Heart left ventricle (tissue), 16 donors: ENCODE measurements around the gene GYG2. TPM values are rescaled to one million over a fixed set of nuclear protein-coding genes. Genes with fewer than 3 reads are reported as not detected.
A peak's percentile ranks its signal among the peaks of the same experiment; 100 is the strongest.
"Not testable (repeated sequence)": the region's sequence is repeated elsewhere in the genome, so short reads cannot be mapped to it uniquely, and the experiment has no call there.

Source experiments
- ATAC-seq, 4 donors: fragments of 200-7000 bp; cut with Tn5 transposase; one replicate each; pipeline ENCODE4 v1.9.1; 2020 to 2022; ENCODE audit warnings: moderate library complexity in 4 of 4, mild to moderate bottlenecking in 3 of 4, moderate number of reproducible peaks in 1 of 4
- DNase-seq, 5 donors: peaks; one replicate each; pipeline ENCODE4 v3.0.0-alpha.2; 2020
- H3K27ac ChIP-seq, 12 donors: fragments of 200-600 bp; sonication (generic) in 4 of 12; one replicate each; pipeline versions ENCODE4 v1.5.0 to v1.8.0; 2016 to 2022; ENCODE audit warnings: mild to moderate bottlenecking in 2 of 12
- H3K27me3 ChIP-seq, 9 donors: fragments of 200-600 bp; sonication (generic) in 2 of 9; one replicate each; pipeline versions ENCODE4 v1.5.1 to v1.8.0; 2016 to 2022; ENCODE audit warnings: mild to moderate bottlenecking in 3 of 9
- H3K36me3 ChIP-seq, 9 donors: fragments of 200-600 bp; sonication (generic) in 2 of 9; one replicate each; pipeline versions ENCODE4 v1.5.0 to v1.8.0; 2018 to 2022; ENCODE audit warnings: mild to moderate bottlenecking in 2 of 9
- H3K4me1 ChIP-seq, 12 donors: fragments of 200-600 bp; sonication (generic) in 4 of 12; one replicate each; pipeline versions ENCODE4 v1.5.0 to v1.8.0; 2016 to 2022; ENCODE audit warnings: mild to moderate bottlenecking in 3 of 12
- H3K4me3 ChIP-seq, 12 donors: fragments of 200-600 bp; sonication (generic) in 4 of 12; one replicate each; pipeline versions ENCODE4 v1.5.0 to v1.8.0; 2017 to 2022; ENCODE audit warnings: mild to moderate bottlenecking in 9 of 12, moderate library complexity in 4 of 12
- H3K9me3 ChIP-seq, 12 donors: fragments of 200-600 bp; sonication (generic) in 4 of 12; one replicate each; pipeline versions ENCODE4 v1.5.0 to v1.8.0; 2016 to 2022; ENCODE audit warnings: mild to moderate bottlenecking in 1 of 12
- CTCF ChIP-seq, 12 donors: fragments of 200-600 bp; sonication (generic) in 4 of 12; IDR thresholded peaks; one replicate each; pipeline versions ENCODE4 v1.5.0 to v1.8.0; 2018 to 2022; ENCODE audit warnings: antibody characterized with exemption in 12 of 12, mild to moderate bottlenecking in 5 of 12
- POLR2A ChIP-seq, 2 donors: fragments of 450-650 bp; IDR thresholded peaks; one replicate each; pipeline ENCODE4 v1.6.1; 2017; ENCODE audit warnings: antibody characterized with exemption in 2 of 2, mild to moderate bottlenecking in 2 of 2, moderate library complexity in 2 of 2
- WGBS, 4 donors: extraction: QIAGEN DNeasy Blood & Tissue Kit in 2 of 4; methylation state at CpG; one replicate each; pipeline versions ENCODE4 v1.1.5 to v1.1.7; 2013 to 2018; 5-methylcytosine and 5-hydroxymethylcytosine counted together
- intact Hi-C, 10 donors: fragments of 100-400 bp; cut with DNase I; formaldehyde crosslinking; loops; one replicate each; pipeline versions ENCODE4 v1.11.1 to v1.14.2; 2022
- polyA plus RNA-seq, 2 donors: library from polyadenylated mRNA; stranded (reverse); fragments of 200-250 nt; gene quantifications; one replicate each; pipeline ENCODE4 v1.2.3, GENCODE V29; 2013
- total RNA-seq, 9 donors: library from RNA; depleted of rRNA in 2 of 9; stranded (reverse); fragments of >200 nt in 2 of 9; fragmentation: NEBNext Ultra II Directional in 3 of 9; extraction: Animal tissue kit (Norgen Biotek cat#: 25700) in 3 of 9; gene quantifications; one replicate each; pipeline versions ENCODE4 v1.1.0 to v1.2.4, GENCODE V29; 2016 to 2023
- donor health status: ischemic (EF 13 %, LVEDD 7.1; RV severe dilation, severe dysfunction).
- donor health status: healthy with polysubstance abuse.
- donor health status: DM: no; HTN: yes; CAD: no.
- donor health status: DM: no; HTN: no; CAD: no.
- donor health status: ischemic (EF 25% LVEDD 6.9; RV normal size, moderate dysfunction).
- donor health status: ischemic (EF 25% LVEDD 5.7; RV mildly dilated, moderate dysfunction).
- donor health status: healthy.
- donor health status: DM: yes; HTN: yes; CAD: no.
- donor health status: ischemic (EF 35%, LVEDD 5.7; RV mildly dilated, moderate dysfunction).
- donor health status: nonischemic (EF 11% LVEDD 7.7; RV severe dilation, severe dysfunction).
- donor health status: DM: yes; HTN: yes; CAD: no.
- donor health status: PGD.
- donor health status: ischemic (EF 29% LVEDD 5.4; RV normal size, mild dysfunction).
- donor health status: nonischemic (EF 23%, LVEDD 6.1; RV moderate dilation, normal function).

The GYG2 gene
- total and polyA plus RNA-seq, 11 donors, result 0.38 to 13.2 (median 1.00) TPM

- ATAC-seq, result no peak
- TF ChIP-seq CTCF (IDR thresholded peaks at IDR 0.05) (no peak), POLR2A (IDR thresholded peaks at IDR 0.05) (no peak)
- no peak for DNase-seq
- H3K27me3 ChIP-seq, result peaks cover 0 to 15% (median 0%) of the 10 kb centered on the region in 9 donors
- H3K4me1 ChIP-seq, result peaks cover 0 to 4% (median 0%) of the 10 kb centered on the region in 12 donors
- intact Hi-C loops, result loop anchor here in 7 of 10 donors (5.0 to 10.0 kb wide), 7 partner anchors 106 to 1356 kb away; partner anchors contain the start of gene ASMTL (in 1 of the 7)
- H3K9me3 ChIP-seq, result no peaks in the 10 kb centered on the region
- WGBS, 4 donors, result 73 to 80% (median 78%) methylated on average over 5 of the region's 5 CpGs
- no peaks in the 10 kb centered on the region for H3K36me3 ChIP-seq
- no peak overlapping the region for H3K27ac ChIP-seq
- no peak overlapping the region for H3K4me3 ChIP-seq
Observed at GRCh38 chrX:2811271-2811670, 17.5 kb upstream of the GYG2 start.

GRCh38 chrX:2812161-2812907 is 16.4 kb upstream of the GYG2 start:
- DNase-seq, result peak in 3 of 5 donors; percentile 16 to 39 (median 18)
- WGBS, 4 donors, result 22 to 34% (median 30%) methylated on average over 13 to 16 of the region's 16 CpGs

GRCh38 chrX:2817036-2817435 is 11.7 kb upstream of the GYG2 start:
- Histone ChIP-seq H3K27ac (no peak overlapping the region), H3K27me3 (peaks cover 0 to 15% (median 0%) of the 10 kb centered on the region in 9 donors), H3K36me3 (no peaks in the 10 kb centered on the region), H3K4me3 (no peak overlapping the region), H3K4me1 (peaks cover 0 to 4% (median 0%) of the 10 kb centered on the region in 12 donors), H3K9me3 (no peaks in the 10 kb centered on the region)
- DNase-seq (no peak), ATAC-seq (no peak)
- intact Hi-C loops, result loop anchor here in 3 of 10 donors (10.0 kb wide), 4 partner anchors 112 to 1362 kb away; partner anchors contain the start of gene ASMTL (in 1 of the 3)
- 71 to 82% (median 79%) methylated on average over 2 of the region's 2 CpGs for WGBS, 4 donors
- no peak for TF ChIP-seq CTCF (IDR thresholded peaks at IDR 0.05)
- TF ChIP-seq POLR2A (IDR thresholded peaks at IDR 0.05), result no peak

More at GRCh38 chrX:2812161-2812907, 16.4 kb upstream of the GYG2 start:
- peak overlapping the region in 1 of 12 donors; percentile 20 for H3K4me3 ChIP-seq
- H3K36me3 ChIP-seq, H3K9me3 ChIP-seq, H3K4me1 ChIP-seq, H3K27ac ChIP-seq: not testable (repeated sequence)
- H3K27me3 ChIP-seq, result peaks cover 0 to 17% (median 0%) of the 10 kb centered on the region in 9 donors
- intact Hi-C loops, result loop anchor here in 8 of 10 donors (1.0 to 10.0 kb wide), 9 partner anchors 108 to 1358 kb away; partner anchors contain the start of gene ASMTL (in 1 of the 8)
- ATAC-seq, result peak in 2 of 4 donors; percentile 50 to 82
- peak; percentile 19 to 66 (median 54) for TF ChIP-seq CTCF (IDR thresholded peaks at IDR 0.05)
